Measurements from ENCODE around the gene FNBP1.

- TF ChIP-seq CTCF (conservative IDR thresholded peaks at IDR 0.05; ENCODE audit: low read depth in 2 of 2) (no peak), POLR2AphosphoS5 (IDR thresholded peaks at IDR 0.05; ENCODE audit: low read depth) (no peak), JUNB (IDR thresholded peaks at IDR 0.05; ENCODE audit: unreplicated experiment) (no peak), REST (IDR thresholded peaks at IDR 0.05; ENCODE audit: unreplicated experiment) (no peak), EZH2 (IDR thresholded peaks at IDR 0.05; ENCODE audit: low read depth, unreplicated experiment) (no peak), EZH2phosphoT487 (IDR thresholded peaks at IDR 0.05; ENCODE audit: unreplicated experiment) (no peak), CREB1 (CRISPR knock-in tag; IDR thresholded peaks at IDR 0.05; ENCODE audit: low read depth) (no peak), NANOG (IDR thresholded peaks at IDR 0.05; ENCODE audit: borderline replicate concordance) (no peak), ZNF462 (CRISPR knock-in tag; IDR thresholded peaks at IDR 0.05) (no peak), ETS1 (IDR thresholded peaks at IDR 0.05) (no peak), STAT1 (IDR thresholded peaks at IDR 0.05; ENCODE audit: unreplicated experiment) (no peak)
Measured at GRCh38 chr9:129857207-129857606, 185.8 kb downstream of the FNBP1 start.
